Measurements from ENCODE around the gene MIER2. TPM values are rescaled to one million over a fixed set of nuclear protein-coding genes. Genes with fewer than 3 reads are reported as not detected.

Gene MIER2
- total RNA-seq, 2 experiments from 2014 or later, result 9.5 to 11.5 TPM

DNA sequence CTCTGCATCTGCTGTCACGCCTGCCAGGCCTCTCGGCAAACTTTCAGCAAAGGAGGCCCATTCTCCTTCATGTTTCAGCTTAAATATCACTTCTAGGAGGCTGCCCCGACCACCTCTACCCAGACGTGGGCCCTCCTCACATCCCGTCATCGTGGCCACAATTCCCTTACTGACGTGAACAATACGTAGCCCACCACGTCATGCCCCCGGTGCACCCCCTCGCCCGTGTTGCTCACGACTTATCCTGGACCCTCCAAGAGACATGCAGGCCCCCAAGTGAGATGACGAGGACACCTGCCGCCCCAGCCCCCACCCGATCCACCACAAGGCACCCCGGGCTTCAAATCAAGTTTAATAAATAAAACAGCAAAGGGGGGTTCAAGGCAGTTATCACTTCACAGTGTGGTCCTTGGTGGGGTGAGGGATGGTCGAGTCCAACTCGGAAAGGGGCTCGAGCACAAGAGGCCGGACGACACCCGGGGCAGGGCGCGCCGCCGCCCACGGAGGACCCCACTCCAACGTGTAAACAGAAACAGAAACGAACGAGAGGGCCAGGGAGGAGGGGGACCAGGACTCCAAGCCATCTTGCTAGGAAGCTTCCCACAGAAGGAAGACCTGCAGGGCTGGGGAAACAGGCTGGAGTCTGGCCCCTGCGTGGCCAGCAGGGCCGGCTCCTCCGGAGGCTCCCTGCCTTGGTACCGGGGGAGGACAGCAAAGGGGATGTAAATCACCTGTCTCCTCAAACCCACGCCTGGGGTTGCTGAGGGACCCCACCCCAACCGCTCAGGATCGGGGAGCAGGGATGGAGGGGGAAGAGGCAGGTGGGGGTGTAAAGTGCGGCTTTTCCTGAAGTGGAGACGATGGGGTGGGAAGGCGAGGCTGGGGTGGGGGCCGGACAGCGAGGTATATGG is 39.1 kb downstream of the MIER2 start:
- no peaks in the 10 kb centered on the region for H3K4me1 Mint-ChIP-seq (ENCODE audit: low read depth)
- ChIA-PET CTCF (no interaction called here), POLR2A (no interaction called here)
- H3K36me3 Mint-ChIP-seq (ENCODE audit: low read depth), result peaks cover 26% of the 10 kb centered on the region
- TF ChIP-seq, protein P1, sequence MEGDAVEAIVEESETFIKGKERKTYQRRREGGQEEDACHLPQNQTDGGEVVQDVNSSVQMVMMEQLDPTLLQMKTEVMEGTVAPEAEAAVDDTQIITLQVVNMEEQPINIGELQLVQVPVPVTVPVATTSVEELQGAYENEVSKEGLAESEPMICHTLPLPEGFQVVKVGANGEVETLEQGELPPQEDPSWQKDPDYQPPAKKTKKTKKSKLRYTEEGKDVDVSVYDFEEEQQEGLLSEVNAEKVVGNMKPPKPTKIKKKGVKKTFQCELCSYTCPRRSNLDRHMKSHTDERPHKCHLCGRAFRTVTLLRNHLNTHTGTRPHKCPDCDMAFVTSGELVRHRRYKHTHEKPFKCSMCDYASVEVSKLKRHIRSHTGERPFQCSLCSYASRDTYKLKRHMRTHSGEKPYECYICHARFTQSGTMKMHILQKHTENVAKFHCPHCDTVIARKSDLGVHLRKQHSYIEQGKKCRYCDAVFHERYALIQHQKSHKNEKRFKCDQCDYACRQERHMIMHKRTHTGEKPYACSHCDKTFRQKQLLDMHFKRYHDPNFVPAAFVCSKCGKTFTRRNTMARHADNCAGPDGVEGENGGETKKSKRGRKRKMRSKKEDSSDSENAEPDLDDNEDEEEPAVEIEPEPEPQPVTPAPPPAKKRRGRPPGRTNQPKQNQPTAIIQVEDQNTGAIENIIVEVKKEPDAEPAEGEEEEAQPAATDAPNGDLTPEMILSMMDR (IDR thresholded peaks at IDR 0.05), result no peak
- intact Hi-C loops (cut with DNase I, micrococcal nuclease), result no loop called here
- H3K36me3 ChIP-seq (ENCODE audit: insufficient read depth, low read length), result peaks cover 26% of the 10 kb centered on the region
- no peaks in the 10 kb centered on the region for H3K9me3 ChIP-seq (ENCODE audit: control insufficient read depth in 1 of 2, insufficient read depth in 1 of 2, low read length in 2 of 2)
- no peaks in the 10 kb centered on the region for H3K27me3 Mint-ChIP-seq
- no peak overlapping the region for H3K27ac ChIP-seq (ENCODE audit: low read depth in 1 of 2, low read length in 2 of 2)
- no peak overlapping the region for H3K27ac Mint-ChIP-seq
- DNase-seq, result no peak
- H3K9me3 Mint-ChIP-seq, result no peaks in the 10 kb centered on the region
- no peaks in the 10 kb centered on the region for H3K4me1 ChIP-seq (ENCODE audit: insufficient read depth, low read length)
- H3K27me3 ChIP-seq (ENCODE audit: control insufficient read depth in 1 of 2, insufficient read depth in 2 of 2, low read length in 2 of 2), result no peaks in the 10 kb centered on the region
- no peak overlapping the region for H3K4me3 ChIP-seq (ENCODE audit: low read length)
- ATAC-seq (ENCODE audit: poor library complexity), result no peak
- no peak overlapping the region for H3K4me3 Mint-ChIP-seq

DNA sequence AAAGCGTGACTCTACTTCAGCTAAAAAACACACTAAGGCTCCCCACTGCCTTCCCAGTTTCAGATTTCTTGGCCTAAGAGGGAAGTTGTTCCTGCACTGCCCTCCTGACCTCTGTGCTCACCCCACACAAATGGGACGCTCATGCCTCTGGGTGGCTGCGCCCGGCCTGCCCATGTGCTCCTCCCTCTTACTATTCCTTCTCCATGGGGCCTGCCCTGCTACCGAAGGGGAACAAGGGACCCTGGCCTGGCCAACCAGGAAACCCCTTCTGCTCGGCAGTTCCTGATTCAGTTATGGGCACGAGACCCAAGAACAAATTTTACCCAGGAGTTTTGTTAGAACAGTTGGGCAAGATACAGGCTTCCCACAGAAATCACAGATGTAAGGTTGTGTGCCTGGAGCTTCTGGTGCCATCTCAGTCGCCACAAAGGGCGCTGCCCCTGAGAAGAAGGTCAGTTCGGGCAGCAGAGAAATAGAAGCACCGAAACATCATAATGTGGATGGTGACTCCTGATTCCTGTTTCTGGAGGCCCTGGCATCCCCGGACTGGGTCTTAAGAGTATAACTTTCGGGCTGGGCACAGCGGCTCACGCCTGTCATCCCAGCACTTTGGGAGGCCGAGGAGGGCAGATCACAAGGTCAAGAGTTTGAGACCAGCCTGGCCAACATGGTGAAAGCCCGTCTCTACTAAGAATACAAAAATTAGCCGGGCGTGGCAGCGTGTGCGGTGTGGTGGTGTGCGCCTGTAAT is 47.9 kb downstream of the MIER2 start:
- CTCF ChIA-PET, result no interaction called here

More for the DNA sequence above, 47.9 kb downstream of the MIER2 start:
- H3K4me1 ChIP-seq (ENCODE audit: insufficient read depth, low read length), result peaks cover 9% of the 10 kb centered on the region
- H3K36me3 ChIP-seq (ENCODE audit: insufficient read depth, low read length), result no peaks in the 10 kb centered on the region
- H3K4me3 ChIP-seq (ENCODE audit: low read length), result no peak overlapping the region
- H3K36me3 Mint-ChIP-seq (ENCODE audit: low read depth), result no peaks in the 10 kb centered on the region
- H3K27me3 ChIP-seq (ENCODE audit: control insufficient read depth in 1 of 2, insufficient read depth in 2 of 2, low read length in 2 of 2), result peaks cover 28 to 33% of the 10 kb centered on the region in 2 experiments
- ATAC-seq (ENCODE audit: poor library complexity) (no peak), DNase-seq (peak in 1 of 14 experiments; percentile 27)
- H3K27ac ChIP-seq (ENCODE audit: low read depth in 1 of 2, low read length in 2 of 2), result no peak overlapping the region
- H3K27ac Mint-ChIP-seq, result no peak overlapping the region
- H3K4me3 Mint-ChIP-seq, result no peak overlapping the region
- POLR2A ChIA-PET, result no interaction called here
- intact Hi-C loops (cut with DNase I, micrococcal nuclease), result loop anchor here in 1 of 2 experiments (10.0 kb wide), 1 partner anchor 208 kb away; the partner anchor contains the start of gene TPGS1
- H3K9me3 ChIP-seq (ENCODE audit: control insufficient read depth in 1 of 2, insufficient read depth in 1 of 2, low read length in 2 of 2), result peaks cover 0 to 14% of the 10 kb centered on the region in 2 experiments
- H3K9me3 Mint-ChIP-seq, result no peaks in the 10 kb centered on the region
- H3K4me1 Mint-ChIP-seq (ENCODE audit: low read depth), result peaks cover 12% of the 10 kb centered on the region
- TF ChIP-seq, protein P1 (IDR thresholded peaks at IDR 0.05), result no peak
- peaks cover 39% of the 10 kb centered on the region for H3K27me3 Mint-ChIP-seq

All from CD4-positive, alpha-beta T cell (primary cell).